Kidney epithelial cell (primary cell): Measurements from ENCODE around the gene VPS13C. TPM values are rescaled to one million over a fixed set of nuclear protein-coding genes. Genes with fewer than 3 reads are reported as not detected.

Source experiments
- DNase-seq: peaks from one replicate; pipeline ENCODE4 v3.0.0-alpha.2; 2010; ENCODE audit warnings: low read depth
- H3K27me3 ChIP-seq: 2 replicates; pipeline ENCODE4 v1.6.0; 2011; ENCODE audit warnings: low read length; ENCODE audit not compliant: control insufficient read depth, insufficient read depth
- H3K36me3 ChIP-seq: 2 replicates; pipeline ENCODE4 v1.5.1; 2011; ENCODE audit warnings: low read length; ENCODE audit not compliant: control insufficient read depth, insufficient read depth
- H3K4me3 ChIP-seq: 2 replicates; pipeline ENCODE4 v1.5.1; 2011; ENCODE audit warnings: low read depth, mild to moderate bottlenecking, control low read depth, low read length
- CTCF ChIP-seq: IDR thresholded peaks from 2 replicates; pipeline ENCODE4 v1.5.1; 2011; ENCODE audit warnings: mild to moderate bottlenecking, moderate library complexity, low read length, control low read depth, inconsistent platforms; ENCODE audit not compliant: insufficient read depth, poor library complexity, severe bottlenecking
- total RNA-seq: library from RNA; depleted of rRNA; stranded (reverse); fragments of >200 nt; gene quantifications from 2 replicates; pipeline ENCODE4 v1.2.3, GENCODE V29; 2015

Gene VPS13C
- total RNA-seq, result 46.1 and 48.3 TPM in 2 replicates

- Histone ChIP-seq H3K27me3 (no peaks in the 10 kb centered on the region), H3K4me3 (peak within 1 kb of the TSS; percentile 92), H3K36me3 (no peaks in the 10 kb centered on the region)
- DNase-seq, result peak; percentile 75
- TF ChIP-seq CTCF, result peak; percentile 73
Observed at GRCh38 chr15:62060113-62060895, at the start of gene VPS13C. Gene VPS13C, minus strand, starts transcription at chr15:62060447. Its CDS starts 73 bp downstream, at chr15:62060374.

DNA sequence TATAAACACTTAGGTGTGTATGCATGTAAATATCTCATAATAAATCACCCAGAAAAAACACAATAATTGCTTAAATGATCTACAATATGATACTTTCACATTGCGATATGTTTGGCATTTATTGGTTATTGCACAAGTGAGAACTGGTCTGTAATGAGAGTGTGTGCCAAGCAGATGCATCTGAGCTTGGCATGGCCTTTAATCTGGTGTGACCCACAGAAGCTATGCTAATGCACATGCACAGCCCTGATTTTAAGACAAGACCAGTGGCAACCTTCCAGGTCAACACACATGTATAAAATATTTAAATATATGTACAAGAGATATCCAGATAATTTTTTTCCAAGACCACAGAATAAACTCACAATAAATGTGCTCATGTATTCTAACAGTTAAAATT, 49.2 kb upstream of the VPS13C start:
- no peak for DNase-seq
- Histone ChIP-seq H3K36me3 (no peaks in the 10 kb centered on the region), H3K4me3 (no peak overlapping the region), H3K27me3 (no peaks in the 10 kb centered on the region)
- TF ChIP-seq CTCF, result no peak

DNA sequence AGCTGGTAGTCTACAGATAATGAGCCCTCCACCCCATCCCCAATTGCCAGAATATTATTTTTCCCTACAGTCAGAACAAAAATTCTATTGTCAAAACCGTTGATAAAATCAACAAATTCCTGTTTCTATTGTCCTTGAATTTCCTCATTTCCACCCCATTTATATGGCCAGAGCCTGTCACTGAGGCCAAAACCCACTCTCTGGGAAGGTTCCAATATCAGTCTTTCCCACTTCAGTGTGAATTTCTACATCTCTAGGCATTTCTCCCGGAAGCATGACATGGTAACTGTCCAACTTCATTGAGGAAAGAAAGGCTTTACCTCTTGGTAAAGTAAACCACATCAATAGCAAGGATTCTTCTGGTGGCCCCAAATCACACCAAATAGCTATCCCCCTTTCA, 48.2 kb upstream of the VPS13C start:
- no peaks in the 10 kb centered on the region for H3K36me3 ChIP-seq
- no peak for DNase-seq
- TF ChIP-seq CTCF, result no peak
- H3K4me3 ChIP-seq, result no peak overlapping the region
- no peaks in the 10 kb centered on the region for H3K27me3 ChIP-seq

- DNase-seq, result no peak
- no peak overlapping the region for H3K4me3 ChIP-seq
Observed at GRCh38 chr15:62107571-62108121, 47.4 kb upstream of the VPS13C start.

DNA sequence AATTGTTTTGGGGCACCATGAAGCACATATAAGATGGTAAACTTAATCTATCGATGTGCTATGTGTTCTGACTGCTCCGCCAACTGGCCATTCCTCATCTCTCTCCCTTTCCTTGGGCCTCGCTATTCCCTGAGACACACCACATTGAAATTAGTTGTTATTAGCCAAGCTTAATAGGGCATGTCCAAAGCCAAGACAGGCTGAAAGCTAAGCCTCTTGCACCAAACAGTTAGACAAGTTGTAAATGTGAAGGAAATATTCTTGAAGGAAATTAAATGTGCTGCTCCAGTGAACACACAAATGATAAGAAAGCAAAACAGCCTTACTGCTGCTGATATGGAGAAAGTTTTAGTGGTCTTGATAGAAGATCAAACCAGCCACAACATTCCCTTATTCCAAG, 45.8 kb upstream of the VPS13C start:
- Histone ChIP-seq H3K27me3 (no peaks in the 10 kb centered on the region), H3K36me3 (no peaks in the 10 kb centered on the region), H3K4me3 (no peak overlapping the region)
- no peak for DNase-seq
- no peak for TF ChIP-seq CTCF

More at GRCh38 chr15:62107571-62108121, 47.4 kb upstream of the VPS13C start:
- Histone ChIP-seq H3K27me3 (no peaks in the 10 kb centered on the region), H3K36me3 (no peaks in the 10 kb centered on the region)
- no peak for TF ChIP-seq CTCF

- H3K36me3 ChIP-seq, result no peaks in the 10 kb centered on the region
- TF ChIP-seq CTCF, result no peak
- no peaks in the 10 kb centered on the region for H3K27me3 ChIP-seq
- no peak overlapping the region for H3K4me3 ChIP-seq
- no peak for DNase-seq
Observed at GRCh38 chr15:62105266-62105665, 45.0 kb upstream of the VPS13C start.
